PC-9 (cell line): Measurements from ENCODE around the gene TRMT112. TPM values are rescaled to one million over a fixed set of nuclear protein-coding genes. Genes with fewer than 3 reads are reported as not detected.
A peak's percentile ranks its signal among the peaks of the same experiment; 100 is the strongest.

Source experiments
- BruUV-seq: library from RNA; stranded (reverse); fragments of 400-500 nt; replicated peaks from 2 replicates; lab custom pipeline; 2021; lab: Mats Ljungman, UMichigan
- CTCF ChIA-PET: fragments of 300-600 bp; sonication (Branson Sonifier 250); formaldehyde crosslinking; loops from one replicate; lab custom pipeline; 2022; ENCODE audit warnings: antibody characterized with exemption; lab: Charles Lee
- POLR2A ChIA-PET: fragments of 300-600 bp; sonication (Branson Sonifier 250); formaldehyde crosslinking; loops from one replicate; lab custom pipeline; 2022; ENCODE audit warnings: antibody characterized with exemption; ENCODE audit not compliant: unreplicated experiment; lab: Charles Lee
- DNase-seq, 2 experiments: peaks; one replicate each; pipeline versions ENCODE4 v3.0.0 to v3.0.0-alpha.2; 2015 to 2022; ENCODE audit warnings: mixed read lengths in 1 of 2
- H2AFZ ChIP-seq: fragments of 200-600 bp; sonication (generic); 2 replicates; pipeline ENCODE4 v1.8.1; 2017; ENCODE audit warnings: antibody characterized with exemption
- H3F3A ChIP-seq: fragments of 200-600 bp; sonication (generic); 2 replicates; pipeline ENCODE4 v1.8.1; 2017; ENCODE audit warnings: antibody characterized with exemption, mild to moderate bottlenecking, low read depth; ENCODE audit not compliant: insufficient read depth
- H3K27ac ChIP-seq: fragments of 200-600 bp; sonication (generic); 2 replicates; pipeline ENCODE4 v1.6.1; 2016; ENCODE audit warnings: mixed run types
- H3K27me3 ChIP-seq: fragments of 200-600 bp; sonication (generic); 2 replicates; pipeline ENCODE4 v1.6.1; 2016; ENCODE audit warnings: low read depth, mixed run types; ENCODE audit not compliant: insufficient read depth
- H3K36me3 ChIP-seq: fragments of 200-600 bp; sonication (generic); 2 replicates; pipeline ENCODE4 v1.6.1; 2016; ENCODE audit warnings: low read depth, mixed run types
- H3K4me1 ChIP-seq: fragments of 200-600 bp; sonication (generic); replicated peaks from 2 replicates; pipeline ENCODE4 v1.6.1; 2016; ENCODE audit warnings: mixed run types; ENCODE audit not compliant: insufficient read depth
- H3K4me2 ChIP-seq: fragments of 200-600 bp; sonication (generic); 2 replicates; pipeline ENCODE4 v1.6.1; 2017; ENCODE audit warnings: mixed run types
- H3K4me3 ChIP-seq: fragments of 200-600 bp; sonication (generic); 2 replicates; pipeline ENCODE4 v1.6.1; 2016; ENCODE audit warnings: mixed run types
- H3K79me2 ChIP-seq: fragments of 200-600 bp; sonication (generic); 2 replicates; pipeline ENCODE4 v1.6.1; 2017; ENCODE audit warnings: low read depth, mixed run types
- H3K9me2 ChIP-seq: fragments of 200-600 bp; sonication (generic); 2 replicates; pipeline ENCODE4 v1.8.1; 2017; ENCODE audit warnings: mild to moderate bottlenecking; ENCODE audit not compliant: insufficient read depth
- H3K9me3 ChIP-seq: fragments of 200-600 bp; sonication (generic); 2 replicates; pipeline ENCODE4 v1.8.1; 2016; ENCODE audit warnings: low read depth; ENCODE audit not compliant: insufficient read depth
- H4K20me1 ChIP-seq: fragments of 200-600 bp; sonication (generic); 2 replicates; pipeline ENCODE4 v1.8.1; 2017; ENCODE audit not compliant: insufficient read depth
- EZH2 ChIP-seq: fragments of 200-600 bp; sonication (generic); IDR thresholded peaks from 2 replicates; pipeline ENCODE4 v1.8.0; 2017; ENCODE audit warnings: antibody characterized with exemption, low read depth
- intact Hi-C: fragments of 100-400 bp; cut with micrococcal nuclease; formaldehyde crosslinking; loops from one replicate; pipeline ENCODE4 v1.10.0; 2022; ENCODE audit not compliant: unreplicated experiment
- total RNA-seq: library from RNA; stranded (reverse); gene quantifications from 2 replicates; pipeline ENCODE4 v1.2.3, GENCODE V29; 2021
- TF ChIP-seq, protein P1 (sequence below): fragments of 200-600 bp; sonication (generic); conservative IDR thresholded peaks from 2 replicates; pipeline ENCODE4 v1.6.1; 2017; ENCODE audit warnings: mixed run types, antibody characterized with exemption, mild to moderate bottlenecking, moderate library complexity

The TRMT112 gene
- total RNA-seq, 1 experiment from 2014 or later: 275 TPM

DNA sequence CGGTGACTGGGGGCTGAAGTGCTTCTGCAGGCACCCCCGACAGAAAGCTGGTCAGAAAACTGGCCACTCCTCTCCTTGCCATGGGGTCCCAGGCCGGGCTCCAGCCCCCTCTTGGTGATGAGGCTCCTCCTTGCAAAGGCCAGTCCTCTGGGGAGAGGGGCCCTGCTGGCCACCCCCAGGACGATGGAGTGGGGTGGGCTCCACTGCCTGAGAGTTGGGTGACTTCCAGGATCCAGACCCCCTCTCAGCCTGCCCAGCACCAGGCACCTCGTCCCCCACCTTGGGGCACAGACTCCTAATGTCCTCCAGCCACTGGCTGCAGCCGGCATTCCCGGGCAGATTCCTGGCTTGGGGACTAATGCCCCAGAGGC is 41.2 kb upstream of the TRMT112 start:
- Histone ChIP-seq H3K4me1 (peaks cover 42% of the 10 kb centered on the region), H3K79me2 (peaks cover 18% of the 10 kb centered on the region), H3K36me3 (0 out of 2 replicates have a peak, but pooled peaks cover 15% of the 10 kb centered on the region), H3K27me3 (no peaks in the 10 kb centered on the region), H2AFZ (peak overlapping the region; percentile 87), H3K4me3 (peak overlapping the region; percentile 91), H3F3A (peaks cover 22% of the 10 kb centered on the region; the same call in 1 of the 2 replicates), H3K4me2 (peak overlapping the region; percentile 92), H4K20me1 (peaks cover 6% of the 10 kb centered on the region; the same call in 1 of the 2 replicates), H3K9me3 (no peaks in the 10 kb centered on the region), H3K9me2 (no peaks in the 10 kb centered on the region), H3K27ac (peak overlapping the region; percentile 59)
- no peak for TF ChIP-seq EZH2
- TF ChIP-seq, protein P1, sequence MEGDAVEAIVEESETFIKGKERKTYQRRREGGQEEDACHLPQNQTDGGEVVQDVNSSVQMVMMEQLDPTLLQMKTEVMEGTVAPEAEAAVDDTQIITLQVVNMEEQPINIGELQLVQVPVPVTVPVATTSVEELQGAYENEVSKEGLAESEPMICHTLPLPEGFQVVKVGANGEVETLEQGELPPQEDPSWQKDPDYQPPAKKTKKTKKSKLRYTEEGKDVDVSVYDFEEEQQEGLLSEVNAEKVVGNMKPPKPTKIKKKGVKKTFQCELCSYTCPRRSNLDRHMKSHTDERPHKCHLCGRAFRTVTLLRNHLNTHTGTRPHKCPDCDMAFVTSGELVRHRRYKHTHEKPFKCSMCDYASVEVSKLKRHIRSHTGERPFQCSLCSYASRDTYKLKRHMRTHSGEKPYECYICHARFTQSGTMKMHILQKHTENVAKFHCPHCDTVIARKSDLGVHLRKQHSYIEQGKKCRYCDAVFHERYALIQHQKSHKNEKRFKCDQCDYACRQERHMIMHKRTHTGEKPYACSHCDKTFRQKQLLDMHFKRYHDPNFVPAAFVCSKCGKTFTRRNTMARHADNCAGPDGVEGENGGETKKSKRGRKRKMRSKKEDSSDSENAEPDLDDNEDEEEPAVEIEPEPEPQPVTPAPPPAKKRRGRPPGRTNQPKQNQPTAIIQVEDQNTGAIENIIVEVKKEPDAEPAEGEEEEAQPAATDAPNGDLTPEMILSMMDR: no peak
- intact Hi-C loops: loop anchor here (2.0 to 5.0 kb wide), 5 partner anchors 82 to 420 kb away; partner anchors contain the start of gene SF1
- no peak for DNase-seq
- ChIA-PET POLR2A (interaction anchor here (0.5 to 1.1 kb wide), 4 partner anchors 17 to 81 kb away, joined by 4 to 10 read pairs (median 8); partner anchors contain the start of genes PRDX5 and TRMT112), CTCF (interaction anchor here (0.5 to 2.0 kb wide), 6 partner anchors 9 to 93 kb away, joined by 3 to 14 read pairs (median 5); partner anchors contain the start of genes PRDX5 and TRMT112)
- BruUV-seq: TSS peak; percentile 87

DNA sequence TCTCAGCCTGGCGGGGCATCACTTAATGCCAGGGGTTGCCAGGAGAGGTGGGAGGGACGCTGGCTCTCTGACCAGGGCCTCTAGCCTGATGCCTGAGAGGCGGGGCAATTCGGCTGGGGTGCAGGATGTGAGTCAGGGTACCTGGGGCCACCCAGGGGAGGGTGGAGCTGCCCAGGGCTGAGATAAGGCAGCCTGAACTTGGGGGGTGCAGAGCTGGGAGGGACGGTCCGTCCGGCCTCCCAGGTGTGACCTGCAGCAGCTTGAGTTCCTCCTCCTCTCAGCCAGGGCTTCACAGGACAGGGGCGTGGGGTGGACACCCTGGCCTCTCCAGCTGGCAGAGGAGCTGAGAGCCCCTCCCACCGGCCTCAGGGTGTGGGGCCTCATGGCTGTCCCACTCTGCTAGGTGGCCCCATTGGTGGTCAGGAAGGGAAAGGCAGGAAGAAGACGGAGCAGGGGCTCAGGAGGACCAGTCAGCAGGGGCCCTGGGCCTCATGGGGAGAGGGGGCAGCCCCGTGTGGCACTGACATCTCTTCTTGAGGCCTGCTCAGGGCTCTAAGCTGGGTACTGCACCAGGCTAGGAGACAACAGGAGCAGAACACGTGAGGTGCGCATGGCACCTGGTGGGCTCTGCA is 40.7 kb upstream of the TRMT112 start:
- peaks cover 18% of the 10 kb centered on the region for H3K79me2 ChIP-seq
- 0 out of 2 replicates have a peak, but pooled peaks cover 12% of the 10 kb centered on the region for H3K36me3 ChIP-seq
- DNase-seq: peak; percentile 88 to 95
- H4K20me1 ChIP-seq: peaks cover 6% of the 10 kb centered on the region; the same call in 1 of the 2 replicates
- no peaks in the 10 kb centered on the region for H3K27me3 ChIP-seq
- no peaks in the 10 kb centered on the region for H3K9me3 ChIP-seq
- H3K27ac ChIP-seq: peak overlapping the region; percentile 59
- TF ChIP-seq, protein P1: no peak
- TF ChIP-seq EZH2: no peak
- CTCF ChIA-PET: interaction anchor here (0.5 to 2.0 kb wide), 7 partner anchors 9 to 93 kb away, joined by 3 to 14 read pairs (median 5); partner anchors contain the start of genes PRDX5 and TRMT112
- H2AFZ ChIP-seq: no peak overlapping the region
- peaks cover 42% of the 10 kb centered on the region for H3K4me1 ChIP-seq
- no peaks in the 10 kb centered on the region for H3K9me2 ChIP-seq
- H3K4me2 ChIP-seq: peak overlapping the region; percentile 92
- peak overlapping the region; percentile 91 for H3K4me3 ChIP-seq
- POLR2A ChIA-PET: interaction anchor here (0.5 to 1.1 kb wide), 8 partner anchors 17 to 307 kb away, joined by 3 to 12 read pairs (median 6); partner anchors contain the start of genes ESRRA, PRDX5 and TRMT112
- H3F3A ChIP-seq: peaks cover 22% of the 10 kb centered on the region; the same call in 1 of the 2 replicates
- no TSS peak for BruUV-seq
- intact Hi-C loops: loop anchor here (2.0 to 5.0 kb wide), 5 partner anchors 81 to 421 kb away; partner anchors contain the start of gene SF1

DNA sequence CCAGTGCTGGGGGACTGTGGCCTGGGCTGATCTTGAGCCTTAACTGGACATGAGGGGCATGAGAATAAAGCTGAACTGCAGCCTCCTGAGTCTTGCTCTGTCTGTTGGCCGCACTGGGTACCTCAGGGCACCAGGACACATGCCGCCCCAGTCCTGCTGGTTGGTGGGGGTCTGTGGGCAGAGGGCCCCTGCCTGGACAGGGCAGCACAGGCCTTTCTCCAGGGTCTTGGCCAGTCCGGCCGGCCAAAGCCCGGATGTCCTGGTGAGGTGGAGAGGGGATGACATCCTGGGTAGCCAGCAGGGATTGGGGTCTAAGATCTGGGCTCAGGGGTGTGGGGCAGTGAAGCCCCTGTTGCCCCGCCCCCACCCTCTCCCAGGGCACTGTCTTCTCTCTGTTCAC is 40.1 kb upstream of the TRMT112 start:
- Histone ChIP-seq H3K4me1 (peaks cover 42% of the 10 kb centered on the region), H3K9me2 (no peaks in the 10 kb centered on the region), H3K36me3 (0 out of 2 replicates have a peak, but pooled peaks cover 8% of the 10 kb centered on the region), H2AFZ (no peak overlapping the region), H3K79me2 (peaks cover 18% of the 10 kb centered on the region), H3K9me3 (no peaks in the 10 kb centered on the region), H3K27me3 (no peaks in the 10 kb centered on the region), H3K27ac (peak overlapping the region; percentile 37), H3K4me2 (peak overlapping the region; percentile 92), H3K4me3 (no peak overlapping the region), H4K20me1 (peaks cover 6% of the 10 kb centered on the region; the same call in 1 of the 2 replicates), H3F3A (peaks cover 22% of the 10 kb centered on the region; the same call in 1 of the 2 replicates)
- BruUV-seq: no TSS peak
- POLR2A ChIA-PET: interaction anchor here (0.5 to 1.1 kb wide), 7 partner anchors 25 to 308 kb away, joined by 3 to 12 read pairs (median 5); partner anchors contain the start of genes ESRRA, PRDX5 and TRMT112
- TF ChIP-seq, protein P1: no peak
- no peak for TF ChIP-seq EZH2
- intact Hi-C loops: loop anchor here (5.0 kb wide), 2 partner anchors 130 to 195 kb away; no protein-coding TSS in a partner anchor
- CTCF ChIA-PET: interaction anchor here (0.6 to 3.1 kb wide), 8 partner anchors 9 to 91 kb away, joined by 3 to 36 read pairs (median 5); partner anchors contain the start of genes PRDX5 and TRMT112
- DNase-seq: no peak
